Activated CD4-positive, alpha-beta T cell treated with anti-CD3 and anti-CD28 coated beads for 36 hours (primary cell): ENCODE results near the gene GIGYF2. TPM values are rescaled to one million over a fixed set of nuclear protein-coding genes. Genes with fewer than 3 reads are reported as not detected.

Experiments
- ATAC-seq: fragments of 200-7000 bp; cut with Tn5 transposase; one replicate; pipeline ENCODE4 v1.10.0; 2021; ENCODE audit warnings: mild to moderate bottlenecking, moderate library complexity
- CTCF ChIA-PET: fragments of 350-600 bp; sonication (Branson Sonifier 250); formaldehyde crosslinking; loops from one replicate; lab custom pipeline; 2021; ENCODE audit warnings: antibody characterized with exemption; lab: Charles Lee
- POLR2A ChIA-PET: fragments of 350-600 bp; sonication (Branson Sonifier 250); formaldehyde crosslinking; loops from one replicate; lab custom pipeline; 2021; ENCODE audit warnings: antibody characterized with exemption, inconsistent platforms; lab: Charles Lee
- DNase-seq: peaks from one replicate; pipeline ENCODE4 v3.0.0-alpha.2; 2020
- H3K27ac Mint-ChIP-seq: one replicate; pipeline ENCODE4 v1.8.0; 2021; ENCODE audit warnings: mixed read lengths
- H3K27me3 Mint-ChIP-seq: one replicate; pipeline ENCODE4 v1.8.0; 2021; ENCODE audit warnings: mixed read lengths
- H3K36me3 Mint-ChIP-seq: one replicate; pipeline ENCODE4 v1.8.0; 2021; ENCODE audit warnings: low read depth, mixed read lengths
- H3K4me1 Mint-ChIP-seq: one replicate; pipeline ENCODE4 v1.8.0; 2021; ENCODE audit warnings: mixed read lengths
- H3K4me3 Mint-ChIP-seq: one replicate; pipeline ENCODE4 v1.8.0; 2021; ENCODE audit warnings: mild to moderate bottlenecking, moderate library complexity, mixed read lengths
- H3K9me3 Mint-ChIP-seq: one replicate; pipeline ENCODE4 v1.8.0; 2021; ENCODE audit warnings: low read depth, mixed read lengths
- intact Hi-C, 2 experiments: fragments of 100-400 bp; cut with DNase I in 1 of 2; cut with micrococcal nuclease in 1 of 2; formaldehyde crosslinking; loops; one replicate each; pipeline versions ENCODE4 v1.14.2 to v1.15.1; 2022 to 2024; cut with DNase I, micrococcal nuclease
- total RNA-seq, 2 experiments: library from RNA; stranded (reverse); gene quantifications; one replicate each; pipeline ENCODE4 v1.2.3, GENCODE V29; 2021

Gene GIGYF2
- total RNA-seq, 2 experiments from 2014 or later = 51.1 to 51.9 TPM

GRCh38 chr2:232783278-232783677, 86.1 kb downstream of the GIGYF2 start:
- ChIA-PET POLR2A (interaction anchor here (0.7 kb wide), 1 partner anchor 637 kb away, joined by 3 read pairs; no protein-coding TSS in a partner anchor), CTCF (interaction anchor here (0.7 to 1.6 kb wide), 3 partner anchors 12 to 762 kb away, joined by 3 to 4 read pairs (median 3); no protein-coding TSS in a partner anchor)
- no peak overlapping the region for H3K4me3 Mint-ChIP-seq
- no peaks in the 10 kb centered on the region for H3K9me3 Mint-ChIP-seq
- H3K27ac Mint-ChIP-seq = no peak overlapping the region
- H3K4me1 Mint-ChIP-seq = peaks cover 10% of the 10 kb centered on the region
- intact Hi-C loops = no loop called here
- DNase-seq = no peak
- H3K36me3 Mint-ChIP-seq = peaks cover 23% of the 10 kb centered on the region
- no peaks in the 10 kb centered on the region for H3K27me3 Mint-ChIP-seq
- no peak for ATAC-seq

- H3K27ac Mint-ChIP-seq = no peak overlapping the region
- ChIA-PET CTCF (no interaction called here), POLR2A (no interaction called here)
- H3K9me3 Mint-ChIP-seq = no peaks in the 10 kb centered on the region
- ATAC-seq (no peak), DNase-seq (no peak)
- H3K27me3 Mint-ChIP-seq = no peaks in the 10 kb centered on the region
- H3K4me1 Mint-ChIP-seq = peaks cover 3% of the 10 kb centered on the region
- peaks cover 49% of the 10 kb centered on the region for H3K36me3 Mint-ChIP-seq
- intact Hi-C loops = no loop called here
- no peak overlapping the region for H3K4me3 Mint-ChIP-seq
Observed at GRCh38 chr2:232787806-232788205, 90.7 kb downstream of the GIGYF2 start.

GRCh38 chr2:232789082-232789481, 92.0 kb downstream of the GIGYF2 start:
- Mint-ChIP-seq H3K9me3 (no peaks in the 10 kb centered on the region), H3K4me1 (peaks cover 3% of the 10 kb centered on the region), H3K36me3 (peaks cover 46% of the 10 kb centered on the region), H3K4me3 (no peak overlapping the region), H3K27ac (no peak overlapping the region), H3K27me3 (no peaks in the 10 kb centered on the region)
- no peak for ATAC-seq
- ChIA-PET CTCF (no interaction called here), POLR2A (no interaction called here)
- DNase-seq = no peak
- intact Hi-C loops = no loop called here

GRCh38 chr2:232791518-232791917, 94.4 kb downstream of the GIGYF2 start:
- CTCF ChIA-PET = interaction anchor here (0.5 to 1.1 kb wide), 2 partner anchors 24 to 188 kb away, joined by 3 read pairs; no protein-coding TSS in a partner anchor
- no peak overlapping the region for H3K27ac Mint-ChIP-seq

GRCh38 chr2:232793271-232793670, 96.1 kb downstream of the GIGYF2 start:
- no peak overlapping the region for H3K4me3 Mint-ChIP-seq
- intact Hi-C loops = no loop called here
- POLR2A ChIA-PET = no interaction called here
- no peaks in the 10 kb centered on the region for H3K4me1 Mint-ChIP-seq
- DNase-seq (no peak), ATAC-seq (no peak)
- H3K27me3 Mint-ChIP-seq = no peaks in the 10 kb centered on the region
- CTCF ChIA-PET = interaction anchor here (0.7 to 1.0 kb wide), 2 partner anchors 16 to 69 kb away, joined by 3 read pairs; no protein-coding TSS in a partner anchor
- no peak overlapping the region for H3K27ac Mint-ChIP-seq
- no peaks in the 10 kb centered on the region for H3K9me3 Mint-ChIP-seq
- H3K36me3 Mint-ChIP-seq = peaks cover 57% of the 10 kb centered on the region

More at GRCh38 chr2:232791518-232791917, 94.4 kb downstream of the GIGYF2 start:
- H3K27me3 Mint-ChIP-seq = no peaks in the 10 kb centered on the region
- H3K9me3 Mint-ChIP-seq = no peaks in the 10 kb centered on the region
- DNase-seq (no peak), ATAC-seq (no peak)
- POLR2A ChIA-PET = interaction anchor here (0.5 kb wide), 1 partner anchor 1407 kb away, joined by 3 read pairs; no protein-coding TSS in a partner anchor
- H3K4me3 Mint-ChIP-seq = no peak overlapping the region
- H3K36me3 Mint-ChIP-seq = peaks cover 54% of the 10 kb centered on the region
- intact Hi-C loops = no loop called here
- H3K4me1 Mint-ChIP-seq = no peaks in the 10 kb centered on the region

- H3K36me3 Mint-ChIP-seq = peaks cover 55% of the 10 kb centered on the region
- POLR2A ChIA-PET = no interaction called here
- intact Hi-C loops = no loop called here
Observed at GRCh38 chr2:232794981-232795380, 97.8 kb downstream of the GIGYF2 start.

GRCh38 chr2:232795920-232796319, 98.8 kb downstream of the GIGYF2 start:
- Mint-ChIP-seq H3K4me1 (no peaks in the 10 kb centered on the region), H3K4me3 (no peak overlapping the region), H3K27ac (no peak overlapping the region), H3K9me3 (no peaks in the 10 kb centered on the region), H3K36me3 (peaks cover 57% of the 10 kb centered on the region), H3K27me3 (no peaks in the 10 kb centered on the region)
- intact Hi-C loops = no loop called here
- CTCF ChIA-PET = no interaction called here
- POLR2A ChIA-PET = no interaction called here
- DNase-seq (no peak), ATAC-seq (no peak)

More at GRCh38 chr2:232794981-232795380, 97.8 kb downstream of the GIGYF2 start:
- no peaks in the 10 kb centered on the region for H3K4me1 Mint-ChIP-seq
- no peak overlapping the region for H3K4me3 Mint-ChIP-seq
- no peak overlapping the region for H3K27ac Mint-ChIP-seq
- H3K9me3 Mint-ChIP-seq = no peaks in the 10 kb centered on the region
- no peaks in the 10 kb centered on the region for H3K27me3 Mint-ChIP-seq
- no peak for ATAC-seq
- CTCF ChIA-PET = interaction anchor here (0.9 kb wide), 1 partner anchor 11 kb away, joined by 4 read pairs; no protein-coding TSS in a partner anchor
- no peak for DNase-seq

- H3K36me3 Mint-ChIP-seq = peaks cover 64% of the 10 kb centered on the region
- CTCF ChIA-PET = interaction anchor here (1.5 kb wide), 1 partner anchor 10 kb away, joined by 3 read pairs; no protein-coding TSS in a partner anchor
- no peaks in the 10 kb centered on the region for H3K27me3 Mint-ChIP-seq
Observed at GRCh38 chr2:232798187-232798586, 101.1 kb downstream of the GIGYF2 start.

GRCh38 chr2:232800166-232800565, 103.0 kb downstream of the GIGYF2 start:
- intact Hi-C loops = no loop called here
- Mint-ChIP-seq H3K27ac (no peak overlapping the region), H3K36me3 (peaks cover 69% of the 10 kb centered on the region), H3K9me3 (peaks cover 4% of the 10 kb centered on the region), H3K27me3 (no peaks in the 10 kb centered on the region), H3K4me3 (no peak overlapping the region), H3K4me1 (no peaks in the 10 kb centered on the region)
- ATAC-seq (no peak), DNase-seq (no peak)
- ChIA-PET POLR2A (no interaction called here), CTCF (no interaction called here)

More at GRCh38 chr2:232798187-232798586, 101.1 kb downstream of the GIGYF2 start:
- H3K4me1 Mint-ChIP-seq = no peaks in the 10 kb centered on the region
- intact Hi-C loops = no loop called here
- DNase-seq (no peak), ATAC-seq (no peak)
- POLR2A ChIA-PET = no interaction called here
- H3K9me3 Mint-ChIP-seq = peaks cover 4% of the 10 kb centered on the region
- H3K27ac Mint-ChIP-seq = no peak overlapping the region
- H3K4me3 Mint-ChIP-seq = no peak overlapping the region

GRCh38 chr2:232802091-232802490, 105.0 kb downstream of the GIGYF2 start:
- H3K27ac Mint-ChIP-seq = no peak overlapping the region
- peaks cover 4% of the 10 kb centered on the region for H3K9me3 Mint-ChIP-seq
- no peak for DNase-seq
- H3K4me3 Mint-ChIP-seq = no peak overlapping the region
- ChIA-PET CTCF (no interaction called here), POLR2A (no interaction called here)
- intact Hi-C loops = no loop called here
- no peak for ATAC-seq
- peaks cover 66% of the 10 kb centered on the region for H3K36me3 Mint-ChIP-seq
- no peaks in the 10 kb centered on the region for H3K27me3 Mint-ChIP-seq
- H3K4me1 Mint-ChIP-seq = no peaks in the 10 kb centered on the region

- intact Hi-C loops = no loop called here
- Mint-ChIP-seq H3K36me3 (peaks cover 46% of the 10 kb centered on the region), H3K4me1 (no peaks in the 10 kb centered on the region), H3K4me3 (no peak overlapping the region), H3K9me3 (no peaks in the 10 kb centered on the region), H3K27me3 (no peaks in the 10 kb centered on the region), H3K27ac (no peak overlapping the region)
- ATAC-seq (no peak), DNase-seq (no peak)
- ChIA-PET POLR2A (interaction anchor here (1.1 kb wide), 1 partner anchor 22 kb away, joined by 3 read pairs; no protein-coding TSS in a partner anchor), CTCF (interaction anchor here (1.1 kb wide), 1 partner anchor 17 kb away, joined by 3 read pairs; no protein-coding TSS in a partner anchor)
Observed at GRCh38 chr2:232809349-232810124, 112.4 kb downstream of the GIGYF2 start.
